CD4-positive, alpha-beta T cell (primary cell): Measurements from ENCODE around the gene FGF14. TPM values are rescaled to one million over a fixed set of nuclear protein-coding genes. Genes with fewer than 3 reads are reported as not detected.

Experiments used
- ATAC-seq: fragments of 200-7000 bp; cut with Tn5 transposase; one replicate; pipeline ENCODE4 v1.10.0; 2022; ENCODE audit warnings: mild to moderate bottlenecking; ENCODE audit not compliant: poor library complexity
- CTCF ChIA-PET: fragments of 350-600 bp; sonication (Branson Sonifier 250); formaldehyde crosslinking; loops from one replicate; lab custom pipeline; 2021; ENCODE audit warnings: antibody characterized with exemption, inconsistent platforms; lab: Charles Lee
- POLR2A ChIA-PET: fragments of 350-600 bp; sonication (Branson Sonifier 250); formaldehyde crosslinking; loops from one replicate; lab custom pipeline; 2021; ENCODE audit warnings: antibody characterized with exemption, inconsistent platforms; lab: Charles Lee
- DNase-seq, 14 experiments: peaks; one replicate each; pipeline ENCODE4 v3.0.0-alpha.2; 2013 to 2020; ENCODE audit warnings: mixed read lengths in 2 of 14
- H3K27ac ChIP-seq, 2 donors: one replicate each; pipeline versions ENCODE4 v1.5.1 to v1.7.0; 2013; ENCODE audit warnings: low read length in 2 of 2, low read depth in 1 of 2, mild to moderate bottlenecking in 1 of 2
- H3K27me3 ChIP-seq, 2 experiments: 1 replicate in 1 of 2; 2 replicates in 1 of 2; pipeline versions ENCODE4 v1.6.1 to v1.7.0; 2013; ENCODE audit warnings: low read length in 2 of 2, control low read depth in 1 of 2, mild to moderate bottlenecking in 1 of 2, moderate library complexity in 1 of 2; ENCODE audit not compliant: insufficient read depth in 2 of 2, control insufficient read depth in 1 of 2
- H3K36me3 ChIP-seq: one replicate; pipeline ENCODE4 v1.6.1; 2013; ENCODE audit warnings: low read length, control low read depth; ENCODE audit not compliant: insufficient read depth
- H3K4me1 ChIP-seq: one replicate; pipeline ENCODE4 v1.6.1; 2013; ENCODE audit warnings: low read length, control low read depth; ENCODE audit not compliant: insufficient read depth
- H3K4me3 ChIP-seq: one replicate; pipeline ENCODE4 v1.5.1; 2013; ENCODE audit warnings: mild to moderate bottlenecking, low read length, moderate library complexity
- H3K9me3 ChIP-seq, 2 experiments: 1 replicate in 1 of 2; 2 replicates in 1 of 2; pipeline versions ENCODE4 v1.6.1 to v1.7.0; 2013; ENCODE audit warnings: low read length in 2 of 2, mild to moderate bottlenecking in 2 of 2, control low read depth in 1 of 2, moderate library complexity in 1 of 2; ENCODE audit not compliant: control insufficient read depth in 1 of 2, insufficient read depth in 1 of 2
- H3K27ac Mint-ChIP-seq: one replicate; pipeline ENCODE4 v1.8.0; 2020; ENCODE audit warnings: mixed read lengths
- H3K27me3 Mint-ChIP-seq: one replicate; pipeline ENCODE4 v1.8.0; 2021; ENCODE audit warnings: mixed read lengths
- H3K36me3 Mint-ChIP-seq: one replicate; pipeline ENCODE4 v1.8.0; 2021; ENCODE audit warnings: low read depth, mixed read lengths
- H3K4me1 Mint-ChIP-seq: one replicate; pipeline ENCODE4 v1.8.0; 2021; ENCODE audit warnings: low read depth, mixed read lengths
- H3K4me3 Mint-ChIP-seq: one replicate; pipeline ENCODE4 v1.8.0; 2020; ENCODE audit warnings: mild to moderate bottlenecking, mixed read lengths
- H3K9me3 Mint-ChIP-seq: one replicate; pipeline ENCODE4 v1.8.0; 2020; ENCODE audit warnings: mixed read lengths
- intact Hi-C, 2 experiments: fragments of 100-400 bp; cut with DNase I in 1 of 2; cut with micrococcal nuclease in 1 of 2; formaldehyde crosslinking; loops; one replicate each; pipeline versions ENCODE4 v1.15.1 to v1.9.0; 2023 to 2025; cut with DNase I, micrococcal nuclease
- total RNA-seq, 174 experiments: library from RNA in 2 of 174; stranded (reverse) in 2 of 174; gene quantifications; one replicate each; pipeline ENCODE4 v1.2.3 and lab custom pipeline; 2021 to 2026
- TF ChIP-seq, protein P1 (sequence below): fragments of 200-600 bp; IDR thresholded peaks from one replicate; pipeline ENCODE4 v1.8.0; 2022; ENCODE audit warnings: antibody characterized with exemption, mild to moderate bottlenecking

FGF14 gene
- total RNA-seq, 2 experiments from 2014 or later: not detected

- intact Hi-C loops: no loop called here
- Histone ChIP-seq H3K27ac (no peak overlapping the region), H3K4me1 (no peaks in the 10 kb centered on the region), H3K4me3 (no peak overlapping the region), H3K9me3 (no peaks in the 10 kb centered on the region), H3K36me3 (no peaks in the 10 kb centered on the region), H3K27me3 (no peaks in the 10 kb centered on the region)
- H3K4me3 Mint-ChIP-seq: no peak overlapping the region
- no peaks in the 10 kb centered on the region for H3K4me1 Mint-ChIP-seq
- TF ChIP-seq, protein P1, sequence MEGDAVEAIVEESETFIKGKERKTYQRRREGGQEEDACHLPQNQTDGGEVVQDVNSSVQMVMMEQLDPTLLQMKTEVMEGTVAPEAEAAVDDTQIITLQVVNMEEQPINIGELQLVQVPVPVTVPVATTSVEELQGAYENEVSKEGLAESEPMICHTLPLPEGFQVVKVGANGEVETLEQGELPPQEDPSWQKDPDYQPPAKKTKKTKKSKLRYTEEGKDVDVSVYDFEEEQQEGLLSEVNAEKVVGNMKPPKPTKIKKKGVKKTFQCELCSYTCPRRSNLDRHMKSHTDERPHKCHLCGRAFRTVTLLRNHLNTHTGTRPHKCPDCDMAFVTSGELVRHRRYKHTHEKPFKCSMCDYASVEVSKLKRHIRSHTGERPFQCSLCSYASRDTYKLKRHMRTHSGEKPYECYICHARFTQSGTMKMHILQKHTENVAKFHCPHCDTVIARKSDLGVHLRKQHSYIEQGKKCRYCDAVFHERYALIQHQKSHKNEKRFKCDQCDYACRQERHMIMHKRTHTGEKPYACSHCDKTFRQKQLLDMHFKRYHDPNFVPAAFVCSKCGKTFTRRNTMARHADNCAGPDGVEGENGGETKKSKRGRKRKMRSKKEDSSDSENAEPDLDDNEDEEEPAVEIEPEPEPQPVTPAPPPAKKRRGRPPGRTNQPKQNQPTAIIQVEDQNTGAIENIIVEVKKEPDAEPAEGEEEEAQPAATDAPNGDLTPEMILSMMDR: no peak
- ChIA-PET CTCF (no interaction called here), POLR2A (no interaction called here)
- no peak for DNase-seq
- H3K36me3 Mint-ChIP-seq: no peaks in the 10 kb centered on the region
- no peak for ATAC-seq
- no peak overlapping the region for H3K27ac Mint-ChIP-seq
- no peaks in the 10 kb centered on the region for H3K9me3 Mint-ChIP-seq
- peaks cover 4% of the 10 kb centered on the region for H3K27me3 Mint-ChIP-seq
These were observed 555.1 kb downstream of the FGF14 start for GRCh38 chr13:101846701-101847100.

- H3K36me3 ChIP-seq: no peaks in the 10 kb centered on the region
- no peaks in the 10 kb centered on the region for H3K9me3 Mint-ChIP-seq
- H3K27ac Mint-ChIP-seq: no peak overlapping the region
- H3K36me3 Mint-ChIP-seq: no peaks in the 10 kb centered on the region
- no peaks in the 10 kb centered on the region for H3K27me3 ChIP-seq
- no peaks in the 10 kb centered on the region for H3K9me3 ChIP-seq
- intact Hi-C loops: no loop called here
- H3K4me3 Mint-ChIP-seq: no peak overlapping the region
- H3K4me1 Mint-ChIP-seq: no peaks in the 10 kb centered on the region
- ChIA-PET CTCF (no interaction called here), POLR2A (no interaction called here)
- ATAC-seq (no peak), DNase-seq (no peak)
- TF ChIP-seq, protein P1: no peak
- H3K4me1 ChIP-seq: no peaks in the 10 kb centered on the region
- H3K4me3 ChIP-seq: no peak overlapping the region
- H3K27ac ChIP-seq: no peak overlapping the region
- peaks cover 4% of the 10 kb centered on the region for H3K27me3 Mint-ChIP-seq
These were observed 555.6 kb downstream of the FGF14 start for GRCh38 chr13:101846249-101846648.

DNA sequence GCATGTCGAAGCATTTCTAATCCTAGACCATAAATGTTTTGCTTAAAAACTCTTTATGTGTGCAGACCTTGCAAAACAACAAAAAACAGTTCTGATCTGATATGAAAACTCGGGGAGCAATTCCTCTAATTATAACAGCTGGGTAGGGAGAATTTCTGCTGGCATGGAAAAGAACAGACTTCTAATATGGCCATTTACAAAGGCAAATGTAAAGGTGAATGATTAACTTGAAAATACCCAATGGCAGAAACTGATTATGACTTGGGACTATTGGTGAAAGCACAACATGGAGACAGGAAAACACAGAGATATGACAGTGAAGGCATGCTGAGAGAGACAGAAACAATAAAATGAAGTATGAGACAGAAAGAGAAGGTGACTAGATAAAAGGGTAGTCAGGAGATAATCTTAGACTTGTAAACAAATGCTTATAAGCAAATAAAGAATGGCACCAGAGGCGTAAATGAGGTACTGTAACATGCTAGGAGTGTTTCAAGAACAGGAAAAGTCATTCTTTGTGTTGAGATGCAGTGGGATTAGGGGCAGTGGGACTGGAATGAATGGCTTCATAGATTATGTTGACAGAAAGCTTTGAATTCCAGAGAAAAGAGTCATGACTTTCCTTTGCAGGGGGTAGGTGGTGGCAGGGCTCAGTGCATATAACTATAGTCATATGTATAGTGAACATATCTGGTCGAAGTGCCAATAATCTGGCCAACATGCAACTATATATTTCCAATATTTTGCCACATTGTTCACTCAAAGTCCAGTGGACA lies 556.4 kb downstream of the FGF14 start:
- no peaks in the 10 kb centered on the region for H3K4me1 Mint-ChIP-seq
- DNase-seq (no peak), ATAC-seq (no peak)
- no peak overlapping the region for H3K27ac Mint-ChIP-seq
- H3K27me3 ChIP-seq: no peaks in the 10 kb centered on the region
- no peaks in the 10 kb centered on the region for H3K36me3 ChIP-seq
- H3K27ac ChIP-seq: no peak overlapping the region
- H3K4me3 ChIP-seq: no peak overlapping the region
- no peaks in the 10 kb centered on the region for H3K4me1 ChIP-seq
- no peaks in the 10 kb centered on the region for H3K9me3 ChIP-seq
- no peak overlapping the region for H3K4me3 Mint-ChIP-seq
- H3K27me3 Mint-ChIP-seq: no peaks in the 10 kb centered on the region
- TF ChIP-seq, protein P1: no peak
- no peaks in the 10 kb centered on the region for H3K9me3 Mint-ChIP-seq
- POLR2A ChIA-PET: no interaction called here
- CTCF ChIA-PET: no interaction called here
- no peaks in the 10 kb centered on the region for H3K36me3 Mint-ChIP-seq
- intact Hi-C loops: no loop called here
